Prostate gland (tissue), 2 donors: ENCODE results near the gene TRIM37.

Source experiments
- POLR2A ChIP-seq: fragments of 450-650 bp; IDR thresholded peaks from one replicate; pipeline ENCODE4 v1.6.1; 2016; ENCODE audit warnings: antibody characterized with exemption, mild to moderate bottlenecking
- TF ChIP-seq, protein P1 (sequence below), 4 experiments: fragments of 200-600 bp in 2 of 4; fragments of 450-650 bp in 2 of 4; sonication (generic) in 2 of 4; IDR thresholded peaks; 1 replicate in 3 of 4; 2 replicates in 1 of 4; pipeline ENCODE4 v1.5.1; 2016 to 2019; ENCODE audit warnings: antibody characterized with exemption in 4 of 4, mild to moderate bottlenecking in 2 of 4, moderate library complexity in 2 of 4

GRCh38 chr17:59093702-59094231, 12.9 kb downstream of the TRIM37 start:
- TF ChIP-seq, protein P1, sequence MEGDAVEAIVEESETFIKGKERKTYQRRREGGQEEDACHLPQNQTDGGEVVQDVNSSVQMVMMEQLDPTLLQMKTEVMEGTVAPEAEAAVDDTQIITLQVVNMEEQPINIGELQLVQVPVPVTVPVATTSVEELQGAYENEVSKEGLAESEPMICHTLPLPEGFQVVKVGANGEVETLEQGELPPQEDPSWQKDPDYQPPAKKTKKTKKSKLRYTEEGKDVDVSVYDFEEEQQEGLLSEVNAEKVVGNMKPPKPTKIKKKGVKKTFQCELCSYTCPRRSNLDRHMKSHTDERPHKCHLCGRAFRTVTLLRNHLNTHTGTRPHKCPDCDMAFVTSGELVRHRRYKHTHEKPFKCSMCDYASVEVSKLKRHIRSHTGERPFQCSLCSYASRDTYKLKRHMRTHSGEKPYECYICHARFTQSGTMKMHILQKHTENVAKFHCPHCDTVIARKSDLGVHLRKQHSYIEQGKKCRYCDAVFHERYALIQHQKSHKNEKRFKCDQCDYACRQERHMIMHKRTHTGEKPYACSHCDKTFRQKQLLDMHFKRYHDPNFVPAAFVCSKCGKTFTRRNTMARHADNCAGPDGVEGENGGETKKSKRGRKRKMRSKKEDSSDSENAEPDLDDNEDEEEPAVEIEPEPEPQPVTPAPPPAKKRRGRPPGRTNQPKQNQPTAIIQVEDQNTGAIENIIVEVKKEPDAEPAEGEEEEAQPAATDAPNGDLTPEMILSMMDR (IDR thresholded peaks at IDR 0.05), result no peak
- TF ChIP-seq POLR2A, result no peak
